Small intestine (tissue), 7 donors: ENCODE data around the gene RNU5D-1. TPM values are rescaled to one million over a fixed set of nuclear protein-coding genes. Genes with fewer than 3 reads are reported as not detected.
"Not testable (repeated sequence)": the region's sequence is repeated elsewhere in the genome, so short reads cannot be mapped to it uniquely, and the experiment has no call there.

ENCODE experiments used
- DNase-seq, 2 donors: peaks; one replicate each; pipeline versions ENCODE4 v3.0.0 to v3.0.0-alpha.2; 2013
- FAIRE-seq: peaks from 2 replicates; lab custom pipeline; 2012; peaks lifted over from hg19 to GRCh38; lab: Jason Lieb, UNC
- H3K27ac ChIP-seq, 3 donors: one replicate each; pipeline ENCODE4 v1.5.1; 2013; ENCODE audit warnings: low read length in 2 of 3, mild to moderate bottlenecking in 2 of 3, control low read depth in 1 of 3, inconsistent platforms in 1 of 3, low read depth in 1 of 3, moderate library complexity in 1 of 3
- H3K27me3 ChIP-seq, 3 donors: one replicate each; pipeline ENCODE4 v1.6.1; 2013; ENCODE audit warnings: low read length in 3 of 3, inconsistent platforms in 1 of 3; ENCODE audit not compliant: control insufficient read depth in 3 of 3, insufficient read depth in 3 of 3
- H3K36me3 ChIP-seq, 3 donors: one replicate each; pipeline ENCODE4 v1.6.1; 2013; ENCODE audit warnings: low read length in 3 of 3, inconsistent platforms in 1 of 3, low read depth in 1 of 3, mild to moderate bottlenecking in 1 of 3, moderate library complexity in 1 of 3; ENCODE audit not compliant: control insufficient read depth in 3 of 3, insufficient read depth in 2 of 3
- H3K4me1 ChIP-seq, 3 donors: one replicate each; pipeline ENCODE4 v1.6.1; 2013; ENCODE audit warnings: low read length in 2 of 3, inconsistent platforms in 1 of 3, low read depth in 1 of 3, mild to moderate bottlenecking in 1 of 3, moderate library complexity in 1 of 3; ENCODE audit not compliant: control insufficient read depth in 3 of 3, insufficient read depth in 2 of 3
- H3K4me3 ChIP-seq, 3 donors: one replicate each; pipeline ENCODE4 v1.5.1; 2013; ENCODE audit warnings: low read length in 3 of 3, control low read depth in 1 of 3, inconsistent platforms in 1 of 3, low read depth in 1 of 3, mild to moderate bottlenecking in 1 of 3, moderate library complexity in 1 of 3
- H3K9me3 ChIP-seq, 2 donors: one replicate each; pipeline ENCODE4 v1.6.1; 2013; ENCODE audit warnings: low read depth in 1 of 2, low read length in 1 of 2; ENCODE audit not compliant: control insufficient read depth in 2 of 2, insufficient read depth in 1 of 2
- WGBS, 3 donors: extraction: QIAGEN DNeasy Blood & Tissue Kit; methylation state at CpG; one replicate each; pipeline ENCODE4 v1.1.7; 2013; 5-methylcytosine and 5-hydroxymethylcytosine counted together
- polyA plus RNA-seq, 4 donors: library from polyadenylated mRNA; stranded (reverse) in 3 of 4; unstranded in 1 of 4; fragments of 200-250 nt in 3 of 4; fragments of 120-200 nt in 1 of 4; gene quantifications; one replicate each; pipeline versions ENCODE4 v1.2.1 to v1.2.3, GENCODE V29; 2013
- donor health status: healthy with polysubstance abuse.
- donor health status: control.
- donor health status: control.
- donor health status: Bipolar disorder and iron deficiency.
- donor health status: healthy.

The RNU5D-1 gene
- polyA plus RNA-seq, 4 donors: not detected

DNA sequence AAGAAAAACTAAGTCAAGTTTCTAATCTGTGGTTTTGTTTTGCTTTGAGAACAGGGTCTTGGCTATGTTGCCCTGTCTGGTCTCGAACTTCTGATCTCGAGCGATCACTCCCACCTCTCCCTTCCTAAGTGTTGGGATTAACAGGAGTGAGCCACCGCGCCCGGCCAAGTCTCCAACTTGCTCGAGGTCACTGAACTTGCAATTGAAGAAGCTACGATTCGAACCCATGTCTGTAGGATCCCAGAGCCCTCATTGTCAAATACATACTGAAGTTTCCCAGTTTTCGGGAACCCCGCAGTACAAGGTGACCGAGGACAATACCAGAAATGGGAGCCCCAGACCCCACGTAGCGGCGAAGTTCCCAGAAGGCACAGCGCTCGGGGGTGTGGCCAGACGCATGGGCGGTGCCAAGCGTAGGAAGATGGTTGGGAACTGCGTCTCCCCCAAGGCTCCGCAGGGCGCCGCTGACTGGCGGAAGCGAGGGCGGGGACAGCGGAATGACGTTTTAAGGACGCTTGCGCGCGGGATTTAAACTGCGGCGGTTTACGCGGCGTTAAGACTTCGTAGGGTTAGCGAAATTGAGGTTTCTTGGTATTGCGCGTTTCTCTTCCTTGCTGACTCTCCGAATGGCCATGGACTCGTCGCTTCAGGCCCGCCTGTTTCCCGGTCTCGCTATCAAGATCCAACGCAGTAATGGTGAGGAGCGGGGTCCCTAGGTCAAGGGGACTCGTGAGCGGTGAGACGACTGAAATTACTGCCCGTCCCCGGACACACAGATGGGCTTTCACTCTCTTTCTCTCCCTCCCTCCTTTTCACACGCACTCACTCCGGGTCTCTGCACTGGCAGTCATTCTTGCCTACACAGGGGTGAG, 8.6 kb upstream of the RNU5D-1 start, which contains the start of gene KIF2C:
Gene KIF2C (plus strand): TSS at position 531 of the 872 bp plus-strand sequence. CDS start 96 bp downstream, at position 627.
- FAIRE-seq: no peak
- Histone ChIP-seq H3K27ac (peak within 1 kb of the TSS; percentile 50 to 94 (median 92)), H3K4me3 (peak within 1 kb of the TSS; percentile 37 to 76 (median 54))

GRCh38 chr1:44738953-44739306, 8.0 kb upstream of the RNU5D-1 start:
- not testable (repeated sequence) for H3K9me3 ChIP-seq, H3K4me1 ChIP-seq, H3K27me3 ChIP-seq, DNase-seq, FAIRE-seq, H3K36me3 ChIP-seq
- Histone ChIP-seq H3K4me3 (peak overlapping the region; percentile 32 to 76 (median 54)), H3K27ac (peak overlapping the region; percentile 50 to 94 (median 92))
- 42 to 67% (median 50%) methylated on average over 1 of the region's 1 CpG for WGBS, 3 donors

More for the DNA sequence above, 8.6 kb upstream of the RNU5D-1 start, which contains the start of gene KIF2C:
- peaks cover 0 to 6% (median 3%) of the 10 kb centered on the region in 3 donors for H3K4me1 ChIP-seq
- peaks cover 0 to 5% of the 10 kb centered on the region in 2 donors for H3K9me3 ChIP-seq
- no peaks in the 10 kb centered on the region for H3K27me3 ChIP-seq
- H3K36me3 ChIP-seq: peaks cover 0 to 8% (median 0%) of the 10 kb centered on the region in 3 donors
- WGBS, 3 donors: 0% methylated on average over 57 of the region's 57 CpGs
- DNase-seq: peak; percentile 97 to 99

- DNase-seq (no peak), FAIRE-seq (no peak)
- peaks cover 0 to 6% (median 3%) of the 10 kb centered on the region in 3 donors for H3K4me1 ChIP-seq
- H3K27me3 ChIP-seq: no peaks in the 10 kb centered on the region
- no peaks in the 10 kb centered on the region for H3K36me3 ChIP-seq
- H3K4me3 ChIP-seq: no peak overlapping the region
- 100% methylated on average over 1 of the region's 1 CpG for WGBS, 3 donors
- peaks cover 0 to 5% of the 10 kb centered on the region in 2 donors for H3K9me3 ChIP-seq
- no peak overlapping the region for H3K27ac ChIP-seq
Measured at GRCh38 chr1:44735992-44736391, 5.0 kb upstream of the RNU5D-1 start.

DNA sequence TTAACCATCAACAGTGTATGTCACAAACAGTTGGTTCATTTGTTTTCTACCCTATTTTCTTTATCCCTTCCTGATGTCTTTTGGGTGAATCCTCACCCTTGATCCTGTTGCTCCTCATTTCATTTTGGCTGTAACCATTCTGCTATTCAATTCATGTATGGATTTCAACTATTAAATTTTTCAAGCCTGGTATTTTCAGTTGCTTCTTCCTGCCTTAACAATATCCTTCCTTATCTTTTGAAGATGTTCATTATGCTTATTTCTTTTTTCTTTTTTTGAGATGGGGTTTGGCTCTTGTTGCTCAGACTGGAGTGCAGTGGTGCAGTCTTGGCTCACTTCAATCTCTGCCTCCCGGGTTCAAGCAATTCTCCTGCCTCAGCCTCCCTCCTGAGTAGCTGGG, 2.8 kb upstream of the RNU5D-1 start:
- H3K36me3 ChIP-seq: no peaks in the 10 kb centered on the region
- peaks cover 0 to 6% (median 0%) of the 10 kb centered on the region in 3 donors for H3K4me1 ChIP-seq
- FAIRE-seq (no peak), DNase-seq (no peak)
- H3K27ac ChIP-seq: no peak overlapping the region
- peaks cover 0 to 5% of the 10 kb centered on the region in 2 donors for H3K9me3 ChIP-seq
- no peak overlapping the region for H3K4me3 ChIP-seq
- 77 to 78% (median 78%) methylated on average over 1 of the region's 1 CpG for WGBS, 3 donors
- H3K27me3 ChIP-seq: no peaks in the 10 kb centered on the region

GRCh38 chr1:44733365-44733764, 2.4 kb upstream of the RNU5D-1 start:
- Histone ChIP-seq H3K4me3 (no peak overlapping the region), H3K27me3 (no peaks in the 10 kb centered on the region), H3K9me3 (peaks cover 0 to 4% of the 10 kb centered on the region in 2 donors), H3K36me3 (no peaks in the 10 kb centered on the region), H3K4me1 (peaks cover 0 to 6% (median 0%) of the 10 kb centered on the region in 3 donors), H3K27ac (no peak overlapping the region)
- FAIRE-seq (no peak), DNase-seq (peak in 1 of 2 donors; percentile 28)
- WGBS, 3 donors: 56 to 83% (median 62%) methylated on average over 1 of the region's 1 CpG

DNA sequence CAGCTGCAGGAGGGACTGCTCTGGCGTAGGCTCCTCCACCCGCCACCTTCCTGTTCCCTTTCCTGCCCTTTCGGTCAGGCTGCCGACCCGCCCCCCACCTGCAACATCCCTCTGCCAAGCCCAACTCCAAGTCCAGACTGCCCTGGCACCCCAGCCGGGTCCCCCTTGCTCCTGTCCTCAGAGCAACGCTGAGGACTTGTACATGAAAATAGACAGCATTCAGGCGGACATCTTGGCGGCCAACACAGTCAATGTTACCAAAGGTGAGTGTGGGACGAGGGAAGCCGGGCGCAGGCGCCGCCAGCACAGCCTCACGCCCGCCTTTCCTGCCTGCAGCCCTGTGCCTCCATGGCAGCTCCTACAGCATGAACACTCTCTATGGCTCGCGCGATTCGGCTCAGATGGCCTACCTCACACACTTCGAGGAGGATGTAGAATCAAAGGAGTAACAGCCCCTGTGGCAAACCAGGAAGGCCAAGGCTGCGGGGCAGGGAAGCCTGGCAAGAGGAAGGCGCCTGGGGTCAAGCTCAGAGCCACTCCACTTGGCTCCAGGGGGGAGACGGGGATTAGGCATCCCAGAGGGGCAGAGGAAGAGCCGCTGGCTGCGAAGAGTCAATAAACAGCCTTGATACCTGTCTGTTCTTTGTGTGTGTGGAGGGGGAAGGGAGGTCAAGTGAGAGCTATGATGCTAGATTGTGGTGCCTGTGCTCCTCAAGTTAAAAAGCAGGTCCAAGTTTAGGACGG, 5.8 kb downstream of the RNU5D-1 start:
- no peak for FAIRE-seq
- no peaks in the 10 kb centered on the region for H3K4me1 ChIP-seq
- H3K27ac ChIP-seq: no peak overlapping the region
- H3K27me3 ChIP-seq: no peaks in the 10 kb centered on the region
- no peak for DNase-seq
- H3K36me3 ChIP-seq: no peaks in the 10 kb centered on the region
- 88 to 93% (median 89%) methylated on average over 25 to 27 of the region's 27 CpGs for WGBS, 3 donors
- H3K9me3 ChIP-seq: no peaks in the 10 kb centered on the region
- no peak overlapping the region for H3K4me3 ChIP-seq

GRCh38 chr1:44724296-44724954, 6.5 kb downstream of the RNU5D-1 start:
- Histone ChIP-seq H3K27me3 (no peaks in the 10 kb centered on the region), H3K36me3 (no peaks in the 10 kb centered on the region), H3K27ac (no peak overlapping the region), H3K4me1 (no peaks in the 10 kb centered on the region), H3K9me3 (no peaks in the 10 kb centered on the region), H3K4me3 (no peak overlapping the region)
- FAIRE-seq: no peak
- DNase-seq: no peak
- 84 to 93% (median 91%) methylated on average over 50 to 64 of the region's 64 CpGs for WGBS, 3 donors
